Measurements from ENCODE around the gene MPP2.
"Not testable (repeated sequence)": the region's sequence is repeated elsewhere in the genome, so short reads cannot be mapped to it uniquely, and the experiment has no call there.

Gene MPP2

GRCh38 chr17:43900858-43901754, 6.2 kb downstream of the MPP2 start:
- FAIRE-seq, result no peak

- no peak for FAIRE-seq
Observed at GRCh38 chr17:43900183-43900857, 7.0 kb downstream of the MPP2 start.

GRCh38 chr17:43898446-43898845, 8.9 kb downstream of the MPP2 start:
- no peak for FAIRE-seq

GRCh38 chr17:43897831-43898230, 9.5 kb downstream of the MPP2 start:
- no peak for FAIRE-seq

- FAIRE-seq, result not testable (repeated sequence)
Observed at GRCh38 chr17:43894494-43894893, 12.8 kb downstream of the MPP2 start.

GRCh38 chr17:43892647-43892952, 14.7 kb downstream of the MPP2 start:
- FAIRE-seq, result no peak

GRCh38 chr17:43891851-43892646, 15.3 kb downstream of the MPP2 start:
- no peak for FAIRE-seq

GRCh38 chr17:43890240-43890639, 17.1 kb downstream of the MPP2 start:
- FAIRE-seq, result no peak

- FAIRE-seq, result no peak
Observed at GRCh38 chr17:43888548-43888947, 18.8 kb downstream of the MPP2 start.

GRCh38 chr17:43882761-43883415, 24.4 kb downstream of the MPP2 start:
- no peak for FAIRE-seq

- no peak for FAIRE-seq
Observed at GRCh38 chr17:43881758-43882505, 25.4 kb downstream of the MPP2 start.

- no peak for FAIRE-seq
Observed at GRCh38 chr17:43881181-43881580, 26.2 kb downstream of the MPP2 start.

GRCh38 chr17:43880420-43880991, 26.8 kb downstream of the MPP2 start:
- no peak for FAIRE-seq

- FAIRE-seq, result no peak
Observed at GRCh38 chr17:43879723-43880419, 27.5 kb downstream of the MPP2 start.

GRCh38 chr17:43878260-43879175, 28.8 kb downstream of the MPP2 start:
- no peak for FAIRE-seq

- no peak for FAIRE-seq
Observed at GRCh38 chr17:43877451-43878155, 29.7 kb downstream of the MPP2 start.

- no peak for FAIRE-seq
Observed at GRCh38 chr17:43877031-43877430, 30.3 kb downstream of the MPP2 start.

GRCh38 chr17:43875476-43876147, 31.7 kb downstream of the MPP2 start:
- no peak for FAIRE-seq

GRCh38 chr17:43874293-43874692, 33.0 kb downstream of the MPP2 start:
- FAIRE-seq, result no peak

Measured in islet of Langerhans (tissue), 1 donor.